ENCODE data around the gene LRRC42. TPM values are rescaled to one million over a fixed set of nuclear protein-coding genes. Genes with fewer than 3 reads are reported as not detected.

LRRC42 gene
- total RNA-seq, 2 donors from 2014 or later: 2.3 to 17.1 TPM

DNA sequence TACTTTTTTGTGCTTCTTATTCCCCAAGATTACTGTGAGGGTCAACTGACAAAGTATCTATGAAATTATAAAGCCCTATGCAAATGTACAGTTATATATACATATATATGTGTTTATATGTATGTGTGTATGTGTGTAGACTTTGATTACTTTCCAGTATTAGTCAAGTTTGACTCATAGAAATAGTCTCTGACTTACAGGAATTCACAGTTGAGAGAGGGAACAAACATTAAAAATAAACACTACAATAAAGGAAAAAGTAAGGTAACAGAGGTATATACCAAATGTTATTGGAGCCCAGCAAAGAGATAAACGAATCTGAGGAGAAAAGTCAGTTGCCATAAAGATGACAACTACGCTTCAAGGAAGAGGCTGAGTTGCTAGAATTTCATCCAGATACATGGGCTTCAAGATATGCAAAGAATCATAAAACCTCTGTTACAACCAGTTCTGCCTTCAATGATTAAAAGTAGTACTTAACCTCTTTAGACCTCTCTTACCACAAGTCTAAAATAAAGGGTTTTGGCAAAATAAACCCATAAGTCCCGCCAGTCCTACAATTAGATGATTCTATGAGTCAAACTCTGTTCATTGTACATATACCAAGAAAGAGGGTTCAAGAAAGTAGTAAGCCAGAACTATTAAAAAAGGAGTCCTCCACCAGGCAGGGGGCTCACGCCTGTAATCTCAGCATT, 7.9 kb upstream of the LRRC42 start:
- H3K36me3 ChIP-seq (replicated peaks in 1 of 2; ENCODE audit: insufficient read depth in 1 of 2, low read depth in 2 of 2): no peaks in the 10 kb centered on the region
- TF ChIP-seq POLR2A (IDR thresholded peaks at IDR 0.05) (no peak), CTCF (IDR thresholded peaks at IDR 0.05) (no peak)
- 84 to 89% methylated on average over 4 of the region's 4 CpGs for WGBS, 2 donors
- DNase-seq (no peak), ATAC-seq (no peak)
- H3K4me3 ChIP-seq: no peak overlapping the region
- H3K4me1 ChIP-seq: no peaks in the 10 kb centered on the region
- no peak overlapping the region for H3K27ac ChIP-seq
- H3K27me3 ChIP-seq: no peaks in the 10 kb centered on the region
- no peaks in the 10 kb centered on the region for H3K9me3 ChIP-seq
- intact Hi-C loops (cut with DNase I): no loop called here

GRCh38 chr1:53942127-53942957, 3.8 kb upstream of the LRRC42 start:
- intact Hi-C loops (cut with DNase I): no loop called here
- ATAC-seq: no peak

GRCh38 chr1:53943090-53943489, 3.1 kb upstream of the LRRC42 start:
- TF ChIP-seq CTCF (IDR thresholded peaks at IDR 0.05) (no peak), POLR2A (IDR thresholded peaks at IDR 0.05) (no peak)

More at GRCh38 chr1:53942127-53942957, 3.8 kb upstream of the LRRC42 start:
- no peak for TF ChIP-seq CTCF (IDR thresholded peaks at IDR 0.05)
- TF ChIP-seq POLR2A (IDR thresholded peaks at IDR 0.05): no peak
- Histone ChIP-seq H3K9me3 (no peaks in the 10 kb centered on the region), H3K4me1 (peaks cover 18% of the 10 kb centered on the region), H3K36me3 (replicated peaks in 1 of 2; ENCODE audit: insufficient read depth in 1 of 2, low read depth in 2 of 2) (no peaks in the 10 kb centered on the region), H3K27me3 (no peaks in the 10 kb centered on the region), H3K4me3 (no peak overlapping the region), H3K27ac (no peak overlapping the region)
- WGBS, 2 donors: 79 to 86% methylated on average over 7 of the region's 7 CpGs
- DNase-seq: no peak

GRCh38 chr1:53943490-53944043, 2.6 kb upstream of the LRRC42 start:
- Histone ChIP-seq H3K36me3 (replicated peaks in 1 of 2; ENCODE audit: insufficient read depth in 1 of 2, low read depth in 2 of 2) (no peaks in the 10 kb centered on the region), H3K27me3 (no peaks in the 10 kb centered on the region), H3K4me1 (peaks cover 23% of the 10 kb centered on the region), H3K27ac (no peak overlapping the region), H3K4me3 (no peak overlapping the region), H3K9me3 (no peaks in the 10 kb centered on the region)
- intact Hi-C loops (cut with DNase I): no loop called here
- ATAC-seq: no peak
- TF ChIP-seq CTCF (IDR thresholded peaks at IDR 0.05): no peak
- no peak for TF ChIP-seq POLR2A (IDR thresholded peaks at IDR 0.05)
- DNase-seq: no peak
- 90 to 93% methylated on average over 14 of the region's 14 CpGs for WGBS, 2 donors

More at GRCh38 chr1:53943090-53943489, 3.1 kb upstream of the LRRC42 start:
- no peaks in the 10 kb centered on the region for H3K27me3 ChIP-seq
- ATAC-seq: no peak
- no peak overlapping the region for H3K27ac ChIP-seq
- H3K4me1 ChIP-seq: peaks cover 23% of the 10 kb centered on the region
- intact Hi-C loops (cut with DNase I): no loop called here
- WGBS, 2 donors: 93 to 94% methylated on average over 6 of the region's 6 CpGs
- no peaks in the 10 kb centered on the region for H3K36me3 ChIP-seq (replicated peaks in 1 of 2; ENCODE audit: insufficient read depth in 1 of 2, low read depth in 2 of 2)
- no peaks in the 10 kb centered on the region for H3K9me3 ChIP-seq
- DNase-seq: no peak
- H3K4me3 ChIP-seq: no peak overlapping the region
